NK-92 (cell line): Measurements from ENCODE around the gene CCDC141.

Experiments
- DNase-seq: peaks from one replicate; lab custom pipeline; 2025; ENCODE audit not compliant: unreplicated experiment; lab: John Stamatoyannopoulos, UW

The CCDC141 gene

GRCh38 chr2:178783889-178784288 lies 266.0 kb downstream of the CCDC141 start:
- no peak for DNase-seq

GRCh38 chr2:178782236-178782635 lies 267.7 kb downstream of the CCDC141 start:
- no peak for DNase-seq
